HG03064 (cell line): ENCODE results near the gene PDE6A.
A peak's percentile ranks its signal among the peaks of the same experiment; 100 is the strongest.
"Not testable (repeated sequence)": the region's sequence is repeated elsewhere in the genome, so short reads cannot be mapped to it uniquely, and the experiment has no call there.

Experiments used
- ATAC-seq: cut with Tn5 transposase; IDR thresholded peaks from one replicate; pipeline ENCODE4 v1.9.1; 2021; ENCODE audit warnings: low read depth; ENCODE audit not compliant: unreplicated experiment

PDE6A gene

GRCh38 chr5:149870232-149870631, 74.4 kb downstream of the PDE6A start:
- no peak for ATAC-seq

- ATAC-seq: no peak
Observed at GRCh38 chr5:149869411-149869821, 75.2 kb downstream of the PDE6A start.

GRCh38 chr5:149865746-149866145, 78.8 kb downstream of the PDE6A start:
- no peak for ATAC-seq

GRCh38 chr5:149863830-149864229, 80.8 kb downstream of the PDE6A start:
- no peak for ATAC-seq

GRCh38 chr5:149863176-149863575, 81.4 kb downstream of the PDE6A start:
- no peak for ATAC-seq

GRCh38 chr5:149860801-149861322, 83.7 kb downstream of the PDE6A start:
- ATAC-seq: peak; percentile 82

GRCh38 chr5:149859746-149860145, 84.8 kb downstream of the PDE6A start:
- ATAC-seq: no peak

GRCh38 chr5:149858481-149858880, 86.1 kb downstream of the PDE6A start:
- ATAC-seq: not testable (repeated sequence)

- no peak for ATAC-seq
Observed at GRCh38 chr5:149857499-149857898, 87.1 kb downstream of the PDE6A start.

- ATAC-seq: no peak
Observed at GRCh38 chr5:149855366-149855765, 89.2 kb downstream of the PDE6A start.

- ATAC-seq: no peak
Observed at GRCh38 chr5:149854866-149855265, 89.7 kb downstream of the PDE6A start.

GRCh38 chr5:149853701-149854100, 90.9 kb downstream of the PDE6A start:
- ATAC-seq: no peak

GRCh38 chr5:149853331-149853648, 91.3 kb downstream of the PDE6A start:
- no peak for ATAC-seq

- ATAC-seq: no peak
Observed at GRCh38 chr5:149852641-149853330, 91.8 kb downstream of the PDE6A start.

GRCh38 chr5:149851211-149851610, 93.4 kb downstream of the PDE6A start:
- ATAC-seq: no peak

- ATAC-seq: no peak
Observed at GRCh38 chr5:149849966-149850910, 94.4 kb downstream of the PDE6A start.

- ATAC-seq: no peak
Observed at GRCh38 chr5:149849280-149849965, 95.2 kb downstream of the PDE6A start.

- ATAC-seq: no peak
Observed at GRCh38 chr5:149847611-149848010, 97.0 kb downstream of the PDE6A start.

GRCh38 chr5:149846021-149846420, 98.6 kb downstream of the PDE6A start:
- ATAC-seq: no peak

GRCh38 chr5:149845601-149846000, 99.0 kb downstream of the PDE6A start:
- ATAC-seq: no peak
